SU-DHL-6 (cell line): ENCODE results near the gene TMEM141.

Experiments used
- H2AFZ ChIP-seq: fragments of 200-600 bp; sonication (generic); 2 replicates; pipeline ENCODE4 v1.6.1; 2014; ENCODE audit warnings: low read depth, mild to moderate bottlenecking, moderate library complexity, mixed read lengths, antibody characterized with exemption, low read length; ENCODE audit not compliant: severe bottlenecking
- H3F3A ChIP-seq: fragments of 200-600 bp; shearing (Covaris generic); 2 replicates; pipeline ENCODE4 v1.6.0; 2016; ENCODE audit warnings: antibody characterized with exemption, mild to moderate bottlenecking; ENCODE audit not compliant: insufficient read depth
- H3K27ac ChIP-seq: fragments of 200-600 bp; sonication (generic); 2 replicates; pipeline ENCODE4 v1.5.1; 2016; ENCODE audit warnings: low read depth, mild to moderate bottlenecking, low read length, moderate library complexity, mixed read lengths
- H3K27me3 ChIP-seq: fragments of 200-600 bp; sonication (generic), shearing (Covaris generic); 2 replicates; pipeline ENCODE4 v1.6.0; 2014; ENCODE audit warnings: mild to moderate bottlenecking, low read length
- H3K36me3 ChIP-seq: fragments of 200-600 bp; sonication (generic); 2 replicates; pipeline ENCODE4 v1.6.1; 2014; ENCODE audit warnings: mild to moderate bottlenecking, low read length, mixed read lengths
- H3K4me2 ChIP-seq: fragments of 300-600, 200-600 bp; shearing (Covaris generic), sonication (generic); 2 replicates; pipeline ENCODE4 v1.6.0; 2014; ENCODE audit warnings: low read length, low read depth, mild to moderate bottlenecking; ENCODE audit not compliant: poor library complexity, severe bottlenecking
- H3K4me3 ChIP-seq: fragments of 200-600 bp; sonication (generic); 2 replicates; pipeline ENCODE4 v1.5.1; 2014; ENCODE audit warnings: antibody characterized with exemption, low read length, mild to moderate bottlenecking, mixed read lengths; ENCODE audit not compliant: insufficient read depth, poor library complexity, severe bottlenecking
- H3K79me2 ChIP-seq: fragments of 200-600 bp; sonication (generic); 2 replicates; pipeline ENCODE4 v1.6.1; 2014; ENCODE audit warnings: mild to moderate bottlenecking, low read length, moderate library complexity; ENCODE audit not compliant: insufficient read depth
- H3K9ac ChIP-seq: fragments of 200-600 bp; sonication (generic); 2 replicates; pipeline ENCODE4 v1.7.0; 2014; ENCODE audit warnings: mild to moderate bottlenecking, low read length
- H3K9me2 ChIP-seq: fragments of 200-600 bp; sonication (generic); replicated peaks from 2 replicates; pipeline ENCODE4 v1.6.1; 2014; ENCODE audit warnings: low read length; ENCODE audit not compliant: insufficient read depth
- H3K9me3 ChIP-seq: fragments of 200-600 bp; sonication (generic); 2 replicates; pipeline ENCODE4 v1.6.1; 2014; ENCODE audit warnings: low read length, mixed read lengths; ENCODE audit not compliant: insufficient read depth
- H4K20me1 ChIP-seq: fragments of 200-600 bp; sonication (generic); 2 replicates; pipeline ENCODE4 v1.6.1; 2014; ENCODE audit warnings: low read depth, mild to moderate bottlenecking, antibody characterized with exemption, low read length, moderate library complexity, mixed read lengths
- CTCF ChIP-seq: fragments of 200-600 bp; sonication (generic); IDR thresholded peaks from one replicate; pipeline ENCODE4 v1.5.1; 2017; ENCODE audit warnings: antibody characterized with exemption, mild to moderate bottlenecking, low read length, moderate library complexity; ENCODE audit not compliant: insufficient read depth, poor library complexity, severe bottlenecking
- EZH2phosphoT487 ChIP-seq: fragments of 200-600 bp; sonication (generic), shearing (Covaris generic); conservative IDR thresholded peaks from 2 replicates; pipeline ENCODE4 v1.6.1; 2018; ENCODE audit warnings: mild to moderate bottlenecking, antibody characterized with exemption, low read length, moderate library complexity, mixed read lengths

Gene TMEM141

DNA sequence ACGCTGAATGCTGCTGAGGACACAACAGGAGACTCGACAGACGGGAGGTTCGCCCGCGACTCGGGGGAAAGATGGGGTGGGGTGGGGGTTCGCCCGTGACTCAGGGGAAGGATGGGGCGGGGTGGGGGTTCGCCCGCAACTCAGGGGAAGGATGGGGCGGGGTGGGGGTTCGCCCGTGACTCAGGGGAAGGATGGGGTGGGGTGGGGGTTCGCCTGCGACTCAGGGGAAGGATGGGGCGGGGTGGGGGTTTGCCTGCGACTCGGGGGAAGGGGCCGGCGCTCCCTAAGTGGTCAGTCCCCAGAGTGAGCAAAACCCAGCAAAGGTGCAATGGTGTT is 45.0 kb upstream of the TMEM141 start:
- Histone ChIP-seq H2AFZ (no peak overlapping the region), H3K4me3 (no peak overlapping the region), H4K20me1 (no peaks in the 10 kb centered on the region), H3K9me3 (peaks cover under 1% of the 10 kb centered on the region; the same call in 1 of the 2 replicates), H3K79me2 (no peaks in the 10 kb centered on the region), H3K27me3 (no peaks in the 10 kb centered on the region; the same call in 1 of the 2 replicates), H3K9ac (no peak overlapping the region), H3K4me2 (no peak overlapping the region), H3K27ac (no peak overlapping the region), H3F3A (no peaks in the 10 kb centered on the region), H3K36me3 (no peaks in the 10 kb centered on the region), H3K9me2 (no peaks in the 10 kb centered on the region)
- TF ChIP-seq CTCF (no peak), EZH2phosphoT487 (no peak)

DNA sequence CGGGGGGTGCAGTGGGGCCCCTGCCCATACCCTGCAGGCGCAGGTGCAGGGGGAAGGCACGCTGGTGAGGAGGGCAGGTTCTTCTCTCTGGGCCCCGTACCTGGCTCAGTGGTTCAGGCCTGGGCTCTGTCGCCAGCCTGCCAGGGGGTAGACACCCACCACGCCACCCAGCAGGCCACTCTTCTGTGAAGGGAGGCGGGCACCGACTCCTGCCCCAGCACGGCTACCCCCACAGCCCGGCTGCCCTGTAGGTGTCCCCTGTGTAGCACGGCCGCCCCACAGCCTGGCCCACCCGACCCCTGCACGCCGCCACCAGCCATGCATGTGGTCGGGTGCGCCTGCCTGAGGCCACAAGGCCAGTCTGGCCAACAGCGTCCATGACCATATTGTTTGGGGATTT is 44.5 kb upstream of the TMEM141 start:
- Histone ChIP-seq H3K36me3 (no peaks in the 10 kb centered on the region), H3K9me2 (no peaks in the 10 kb centered on the region), H3K9me3 (peaks cover 5% of the 10 kb centered on the region; the same call in 1 of the 2 replicates), H3K79me2 (no peaks in the 10 kb centered on the region), H3K9ac (no peak overlapping the region), H3K4me2 (no peak overlapping the region), H3K27ac (no peak overlapping the region), H4K20me1 (no peaks in the 10 kb centered on the region), H3K27me3 (no peaks in the 10 kb centered on the region; the same call in 1 of the 2 replicates), H3F3A (no peaks in the 10 kb centered on the region), H3K4me3 (no peak overlapping the region), H2AFZ (no peak overlapping the region)
- no peak for TF ChIP-seq EZH2phosphoT487
- TF ChIP-seq CTCF: no peak

DNA sequence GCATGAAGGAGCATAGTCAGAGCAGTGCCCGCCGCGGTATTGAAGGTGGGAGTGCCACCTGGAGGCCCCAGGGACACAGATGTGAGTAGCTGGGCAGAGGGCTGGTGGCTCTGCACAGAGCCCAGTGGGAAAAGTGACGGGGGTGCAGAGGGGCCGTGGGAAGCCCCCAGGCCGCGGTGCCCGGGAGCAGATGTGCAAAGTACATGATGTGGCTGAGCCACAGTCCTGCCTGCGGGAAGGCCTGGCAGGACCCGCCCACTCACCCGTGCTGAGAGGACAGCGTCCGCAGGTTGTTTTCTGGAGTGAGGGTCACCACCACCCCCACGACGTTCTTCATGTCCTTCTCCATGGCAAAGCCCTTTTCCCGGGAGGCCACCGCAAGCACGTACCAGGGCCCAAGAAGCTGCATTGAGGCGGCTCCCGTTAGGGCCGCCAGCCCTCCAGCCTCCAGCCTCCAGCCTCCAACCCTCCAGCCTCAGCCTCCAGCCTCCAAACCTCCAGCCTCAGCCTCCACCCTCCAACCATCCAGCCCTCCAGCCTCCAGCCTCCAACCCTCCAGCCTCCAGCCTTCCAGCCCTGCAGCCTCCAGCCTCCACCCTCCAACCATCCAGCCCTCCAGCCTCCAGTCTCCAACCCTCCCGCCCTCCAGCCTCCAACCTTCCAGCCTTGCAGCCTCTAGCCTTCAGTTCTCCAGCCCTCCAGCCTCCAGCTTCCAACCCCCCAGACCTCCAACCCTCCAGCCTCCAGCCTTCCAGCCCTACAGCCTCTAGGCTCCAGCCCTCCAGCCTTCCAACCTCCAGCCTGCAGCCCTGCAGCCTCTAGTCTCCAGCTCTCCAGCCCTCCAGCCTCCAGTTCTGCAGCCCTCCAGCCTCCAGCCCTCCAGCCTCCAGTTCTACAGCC is 43.7 kb upstream of the TMEM141 start:
- no peaks in the 10 kb centered on the region for H3F3A ChIP-seq
- H2AFZ ChIP-seq: no peak overlapping the region
- H3K9me2 ChIP-seq: no peaks in the 10 kb centered on the region
- H3K4me3 ChIP-seq: no peak overlapping the region
- no peaks in the 10 kb centered on the region for H3K36me3 ChIP-seq
- H4K20me1 ChIP-seq: no peaks in the 10 kb centered on the region
- H3K79me2 ChIP-seq: no peaks in the 10 kb centered on the region
- no peak overlapping the region for H3K27ac ChIP-seq
- H3K9ac ChIP-seq: no peak overlapping the region
- peaks cover 9% of the 10 kb centered on the region; the same call in 1 of the 2 replicates for H3K9me3 ChIP-seq
- no peaks in the 10 kb centered on the region for H3K27me3 ChIP-seq
- no peak overlapping the region for H3K4me2 ChIP-seq
- no peak for TF ChIP-seq EZH2phosphoT487

DNA sequence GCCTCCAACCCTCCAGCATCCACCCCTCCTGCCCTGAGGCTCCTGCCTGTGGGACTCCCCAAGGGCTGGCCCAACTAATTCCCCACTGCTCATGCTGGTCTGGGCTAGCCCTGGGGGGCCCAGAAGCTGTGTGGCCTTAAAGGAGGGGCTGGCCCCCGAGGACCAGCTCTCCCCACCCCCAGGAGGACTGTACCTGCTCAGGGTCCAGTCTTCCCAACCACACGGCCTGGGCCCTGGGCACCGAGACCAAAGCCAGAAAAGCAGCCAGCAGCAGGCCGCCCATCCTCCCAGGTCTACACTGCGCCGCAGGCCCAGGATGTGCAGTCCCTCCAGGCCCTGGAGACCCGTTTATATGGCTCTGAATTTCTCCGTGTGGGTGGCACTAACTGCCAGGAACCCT is 42.9 kb upstream of the TMEM141 start, which contains the start of gene LCN6:
LCN6 (minus strand) TSS at position 325 of the 400 bp plus-strand sequence; CDS start at position 283, 42 bp downstream.
- Histone ChIP-seq H3K36me3 (no peaks in the 10 kb centered on the region), H3K9ac (no peak within 1 kb of the TSS), H3K79me2 (no peaks in the 10 kb centered on the region), H3K4me2 (no peak within 1 kb of the TSS), H3K9me2 (no peaks in the 10 kb centered on the region), H3F3A (no peaks in the 10 kb centered on the region), H3K27me3 (no peaks in the 10 kb centered on the region), H2AFZ (no peak within 1 kb of the TSS), H3K27ac (no peak within 1 kb of the TSS), H4K20me1 (no peaks in the 10 kb centered on the region), H3K9me3 (peaks cover 9% of the 10 kb centered on the region; the same call in 1 of the 2 replicates), H3K4me3 (no peak within 1 kb of the TSS)
- TF ChIP-seq CTCF (no peak), EZH2phosphoT487 (no peak)
